DOHH2 (cell line): ENCODE measurements around the gene NMB.

Experiments used
- EZH2phosphoT487 ChIP-seq: fragments of 200-600 bp; sonication (generic); IDR thresholded peaks from 2 replicates; pipeline ENCODE4 v1.6.1; 2017; ENCODE audit warnings: borderline replicate concordance, mild to moderate bottlenecking, antibody characterized with exemption, low read length, moderate library complexity, mixed read lengths
- TF ChIP-seq, protein P1 (sequence below): fragments of 200-600 bp; sonication (generic); IDR thresholded peaks from one replicate; pipeline ENCODE4 v1.5.1; 2014; ENCODE audit warnings: antibody characterized with exemption, mild to moderate bottlenecking, low read depth, low read length; ENCODE audit not compliant: poor library complexity, severe bottlenecking

DNA sequence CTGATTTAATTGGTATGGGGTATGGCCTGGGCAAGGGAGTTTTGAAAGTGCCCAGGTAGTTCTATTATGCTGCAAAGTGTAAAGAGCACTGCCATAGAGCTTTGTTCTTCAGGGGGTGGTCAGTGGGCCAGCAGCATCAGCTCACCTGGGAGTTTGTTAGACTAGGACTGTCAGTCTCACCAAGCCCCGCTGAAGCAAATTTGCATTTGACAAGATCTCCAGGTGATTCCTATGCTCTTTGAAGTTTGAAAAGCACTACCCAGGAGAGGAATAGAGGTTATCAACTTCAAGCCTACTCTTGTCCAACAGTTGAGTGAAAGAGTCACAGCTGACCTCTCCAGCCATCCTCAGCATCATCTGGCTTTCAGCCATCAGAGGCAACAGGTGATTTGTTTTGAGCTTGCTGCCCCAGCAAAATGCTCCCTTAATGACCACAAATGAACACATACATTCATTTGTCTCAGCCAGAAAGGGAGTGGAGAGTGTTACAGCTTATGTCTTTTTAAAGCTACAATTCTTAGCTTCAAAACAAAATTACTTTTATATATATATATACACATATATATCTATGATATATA, 49.2 kb downstream of the NMB start:
- TF ChIP-seq, protein P1, sequence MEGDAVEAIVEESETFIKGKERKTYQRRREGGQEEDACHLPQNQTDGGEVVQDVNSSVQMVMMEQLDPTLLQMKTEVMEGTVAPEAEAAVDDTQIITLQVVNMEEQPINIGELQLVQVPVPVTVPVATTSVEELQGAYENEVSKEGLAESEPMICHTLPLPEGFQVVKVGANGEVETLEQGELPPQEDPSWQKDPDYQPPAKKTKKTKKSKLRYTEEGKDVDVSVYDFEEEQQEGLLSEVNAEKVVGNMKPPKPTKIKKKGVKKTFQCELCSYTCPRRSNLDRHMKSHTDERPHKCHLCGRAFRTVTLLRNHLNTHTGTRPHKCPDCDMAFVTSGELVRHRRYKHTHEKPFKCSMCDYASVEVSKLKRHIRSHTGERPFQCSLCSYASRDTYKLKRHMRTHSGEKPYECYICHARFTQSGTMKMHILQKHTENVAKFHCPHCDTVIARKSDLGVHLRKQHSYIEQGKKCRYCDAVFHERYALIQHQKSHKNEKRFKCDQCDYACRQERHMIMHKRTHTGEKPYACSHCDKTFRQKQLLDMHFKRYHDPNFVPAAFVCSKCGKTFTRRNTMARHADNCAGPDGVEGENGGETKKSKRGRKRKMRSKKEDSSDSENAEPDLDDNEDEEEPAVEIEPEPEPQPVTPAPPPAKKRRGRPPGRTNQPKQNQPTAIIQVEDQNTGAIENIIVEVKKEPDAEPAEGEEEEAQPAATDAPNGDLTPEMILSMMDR, result no peak
- no peak for TF ChIP-seq EZH2phosphoT487
